Right lobe of liver (tissue), 6 donors: ENCODE results near the gene VAV3. TPM values are rescaled to one million over a fixed set of nuclear protein-coding genes. Genes with fewer than 3 reads are reported as not detected.
"Not testable (repeated sequence)": the region's sequence is repeated elsewhere in the genome, so short reads cannot be mapped to it uniquely, and the experiment has no call there.

Experiments used
- ATAC-seq, 4 donors: fragments of 200-7000 bp; cut with Tn5 transposase; one replicate each; pipeline ENCODE4 v1.9.1; 2020; ENCODE audit warnings: mild to moderate bottlenecking in 4 of 4, moderate library complexity in 4 of 4
- DNase-seq, 3 donors: peaks; one replicate each; pipeline ENCODE4 v3.0.0-alpha.2; 2020
- H3K27ac ChIP-seq, 3 donors: fragments of 200-600 bp; one replicate each; pipeline ENCODE4 v1.8.0; 2022
- H3K27me3 ChIP-seq, 2 donors: fragments of 200-600 bp; one replicate each; pipeline ENCODE4 v1.8.0; 2022
- H3K36me3 ChIP-seq, 4 donors: fragments of 200-600 bp; sonication (generic) in 1 of 4; one replicate each; pipeline versions ENCODE4 v1.5.1 to v1.8.0; 2017 to 2022; ENCODE audit warnings: control low read depth in 1 of 4
- H3K4me1 ChIP-seq, 4 donors: fragments of 200-600 bp; sonication (generic) in 1 of 4; one replicate each; pipeline versions ENCODE4 v1.5.1 to v1.8.0; 2017 to 2022; ENCODE audit warnings: control low read depth in 1 of 4
- H3K4me3 ChIP-seq, 3 donors: fragments of 200-600 bp; one replicate each; pipeline ENCODE4 v1.8.0; 2022
- H3K9me3 ChIP-seq, 4 donors: fragments of 200-600 bp; sonication (generic) in 1 of 4; one replicate each; pipeline versions ENCODE4 v1.5.1 to v1.8.0; 2017 to 2022; ENCODE audit warnings: control low read depth in 1 of 4
- POLR2A ChIP-seq: fragments of 450-650 bp; IDR thresholded peaks from one replicate; pipeline ENCODE4 v1.6.1; 2017; ENCODE audit warnings: antibody characterized with exemption, mild to moderate bottlenecking
- WGBS: methylation state at CpG from one replicate; pipeline ENCODE4 v1.1.6; 2018; ENCODE audit warnings: low coverage, low lambda C conversion rate; ENCODE audit not compliant: insufficient coverage; ENCODE audit errors: missing lambda C conversion rate; 5-methylcytosine and 5-hydroxymethylcytosine counted together
- intact Hi-C, 2 donors: fragments of 100-400 bp; cut with DNase I; formaldehyde crosslinking; loops; one replicate each; pipeline versions ENCODE4 v1.11.2 to v1.14.1; 2022
- total RNA-seq, 6 experiments: library from RNA; depleted of rRNA in 2 of 6; stranded (reverse); fragments of >200 nt in 2 of 6; fragmentation: NEBNext Ultra II Directional in 3 of 6; extraction: Animal tissue kit (Norgen Biotek cat#: 25700) in 3 of 6; gene quantifications; one replicate each; pipeline versions ENCODE4 v1.1.0 to v1.2.4, GENCODE V29; 2016 to 2023
- TF ChIP-seq, protein P1 (sequence below), 4 donors: fragments of 200-600 bp in 3 of 4; fragments of 450-650 bp in 1 of 4; IDR thresholded peaks; one replicate each; pipeline versions ENCODE4 v1.5.1 to v1.8.0; 2016 to 2022; ENCODE audit warnings: antibody characterized with exemption in 4 of 4, mild to moderate bottlenecking in 2 of 4
- donor health status: DM: no; HTN: yes; CAD: no.
- donor health status: DM: no; HTN: no; CAD: no.
- donor health status: DM: no; HTN: no; CAD: no.
- donor health status: DM: no; HTN: yes; CAD: no.
- donor health status: DM: no; HTN: yes; CAD: no.

Gene VAV3
- total RNA-seq, 6 experiments from 2014 or later = 0.77 to 3.6 (median 1.5) TPM

DNA sequence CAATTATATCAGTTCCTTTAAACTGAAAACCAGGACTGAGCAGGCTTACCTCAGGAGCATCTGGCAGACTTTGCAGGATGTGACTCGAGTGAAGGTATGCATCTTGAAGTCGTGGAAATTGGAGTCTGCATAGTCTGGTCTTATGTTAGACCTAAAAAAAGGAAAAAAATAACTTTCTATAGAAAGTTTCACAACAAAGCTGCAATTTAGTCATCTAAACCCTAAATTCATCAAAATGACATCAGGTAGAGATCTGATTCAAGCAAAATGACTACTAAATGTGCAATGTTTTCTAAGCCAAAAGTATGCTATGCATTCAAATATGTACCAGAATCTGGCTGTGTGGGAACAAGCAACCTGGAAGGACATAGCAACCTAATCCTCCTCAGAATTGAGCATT lies 260.1 kb downstream of the VAV3 start:
- DNase-seq (no peak), ATAC-seq (no peak)
- Histone ChIP-seq H3K4me1 (no peaks in the 10 kb centered on the region), H3K9me3 (no peaks in the 10 kb centered on the region), H3K4me3 (no peak overlapping the region), H3K36me3 (no peaks in the 10 kb centered on the region), H3K27ac (no peak overlapping the region), H3K27me3 (no peaks in the 10 kb centered on the region)
- 62% methylated on average over 2 of the region's 2 CpGs for WGBS
- TF ChIP-seq, protein P1, sequence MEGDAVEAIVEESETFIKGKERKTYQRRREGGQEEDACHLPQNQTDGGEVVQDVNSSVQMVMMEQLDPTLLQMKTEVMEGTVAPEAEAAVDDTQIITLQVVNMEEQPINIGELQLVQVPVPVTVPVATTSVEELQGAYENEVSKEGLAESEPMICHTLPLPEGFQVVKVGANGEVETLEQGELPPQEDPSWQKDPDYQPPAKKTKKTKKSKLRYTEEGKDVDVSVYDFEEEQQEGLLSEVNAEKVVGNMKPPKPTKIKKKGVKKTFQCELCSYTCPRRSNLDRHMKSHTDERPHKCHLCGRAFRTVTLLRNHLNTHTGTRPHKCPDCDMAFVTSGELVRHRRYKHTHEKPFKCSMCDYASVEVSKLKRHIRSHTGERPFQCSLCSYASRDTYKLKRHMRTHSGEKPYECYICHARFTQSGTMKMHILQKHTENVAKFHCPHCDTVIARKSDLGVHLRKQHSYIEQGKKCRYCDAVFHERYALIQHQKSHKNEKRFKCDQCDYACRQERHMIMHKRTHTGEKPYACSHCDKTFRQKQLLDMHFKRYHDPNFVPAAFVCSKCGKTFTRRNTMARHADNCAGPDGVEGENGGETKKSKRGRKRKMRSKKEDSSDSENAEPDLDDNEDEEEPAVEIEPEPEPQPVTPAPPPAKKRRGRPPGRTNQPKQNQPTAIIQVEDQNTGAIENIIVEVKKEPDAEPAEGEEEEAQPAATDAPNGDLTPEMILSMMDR (IDR thresholded peaks at IDR 0.05) = no peak
- no peak for TF ChIP-seq POLR2A
- intact Hi-C loops = no loop called here

DNA sequence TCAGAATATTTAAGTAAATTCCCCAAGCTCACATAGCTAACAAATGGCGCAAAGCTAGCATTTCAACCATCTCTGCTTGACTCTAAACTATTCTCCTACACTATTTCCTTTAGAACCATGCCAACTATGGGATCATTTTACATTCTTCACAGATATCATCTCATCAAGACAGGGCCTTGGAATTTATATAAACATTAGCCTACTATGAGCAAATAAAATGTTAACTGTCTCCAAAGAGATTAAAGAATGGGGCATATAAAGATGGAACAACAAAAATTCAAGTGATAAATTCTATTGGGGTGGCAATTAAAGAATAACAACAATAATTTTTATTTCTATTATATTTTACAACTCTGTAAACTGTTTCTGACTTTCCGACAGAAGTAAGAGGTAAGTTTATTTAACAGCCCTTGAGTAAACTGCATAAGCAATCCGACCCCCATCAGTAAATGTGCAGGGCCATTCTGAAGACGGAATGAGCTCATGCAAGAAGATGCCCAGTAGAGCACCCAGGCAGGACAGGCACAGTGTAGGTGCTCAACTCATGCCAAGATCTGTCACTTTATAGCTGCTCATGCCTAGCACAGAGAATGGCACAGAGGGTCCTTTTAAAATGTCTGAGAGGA lies 261.9 kb downstream of the VAV3 start:
- intact Hi-C loops = no loop called here
- TF ChIP-seq POLR2A = no peak
- TF ChIP-seq, protein P1 (IDR thresholded peaks at IDR 0.05) = no peak
- ATAC-seq (no peak), DNase-seq (no peak)
- no peak overlapping the region for H3K27ac ChIP-seq
- no peaks in the 10 kb centered on the region for H3K9me3 ChIP-seq
- no peaks in the 10 kb centered on the region for H3K27me3 ChIP-seq
- no peaks in the 10 kb centered on the region for H3K36me3 ChIP-seq
- WGBS = 34% methylated on average over 4 of the region's 4 CpGs
- H3K4me1 ChIP-seq = no peaks in the 10 kb centered on the region
- no peak overlapping the region for H3K4me3 ChIP-seq

GRCh38 chr1:107700651-107701050 lies 264.3 kb downstream of the VAV3 start:
- ATAC-seq, intact Hi-C loops, H3K9me3 ChIP-seq, H3K27me3 ChIP-seq, H3K36me3 ChIP-seq, H3K27ac ChIP-seq, H3K4me3 ChIP-seq, H3K4me1 ChIP-seq, DNase-seq: not testable (repeated sequence)
- WGBS = 27% methylated on average over 3 of the region's 3 CpGs

- Histone ChIP-seq H3K4me3 (no peak overlapping the region), H3K9me3 (no peaks in the 10 kb centered on the region), H3K36me3 (no peaks in the 10 kb centered on the region), H3K27ac (no peak overlapping the region), H3K27me3 (no peaks in the 10 kb centered on the region), H3K4me1 (no peaks in the 10 kb centered on the region)
- no peak for DNase-seq
- intact Hi-C loops = no loop called here
- no peak for TF ChIP-seq POLR2A
- TF ChIP-seq, protein P1 (IDR thresholded peaks at IDR 0.05) = no peak
- 66% methylated on average over 6 of the region's 6 CpGs for WGBS
- ATAC-seq = no peak
These were observed 266.8 kb downstream of the VAV3 start for GRCh38 chr1:107698161-107698560.

DNA sequence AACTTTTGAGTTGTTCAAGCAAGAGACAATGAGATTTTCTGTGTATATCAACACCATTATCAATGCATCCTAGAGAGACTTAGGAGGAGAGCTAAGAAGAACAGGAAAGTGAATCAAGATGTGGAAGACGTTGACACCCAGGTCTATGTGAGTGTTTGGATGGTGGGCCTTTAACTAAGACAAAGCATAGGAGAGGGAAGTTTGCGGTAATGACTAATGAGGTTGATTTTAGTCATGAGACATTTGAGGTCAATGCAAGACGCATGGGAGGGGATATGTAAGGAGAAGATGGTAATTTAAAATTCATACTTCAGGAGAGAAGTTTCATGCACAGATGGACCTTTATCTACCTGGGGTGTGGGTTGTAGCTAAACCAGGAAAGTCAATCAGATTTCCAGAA lies 269.6 kb downstream of the VAV3 start:
- H3K4me3 ChIP-seq = no peak overlapping the region
- no peak for ATAC-seq
- DNase-seq = no peak
- H3K27ac ChIP-seq = no peak overlapping the region
- no peaks in the 10 kb centered on the region for H3K4me1 ChIP-seq
- H3K36me3 ChIP-seq = no peaks in the 10 kb centered on the region
- 76% methylated on average over 3 of the region's 3 CpGs for WGBS
- TF ChIP-seq, protein P1 (IDR thresholded peaks at IDR 0.05) = no peak
- TF ChIP-seq POLR2A = no peak
- H3K27me3 ChIP-seq = no peaks in the 10 kb centered on the region
- no peaks in the 10 kb centered on the region for H3K9me3 ChIP-seq
- intact Hi-C loops = no loop called here
